GM04504 (cell line): ENCODE results near the gene ANKRD35.
A peak's percentile ranks its signal among the peaks of the same experiment; 100 is the strongest.
"Not testable (repeated sequence)": the region's sequence is repeated elsewhere in the genome, so short reads cannot be mapped to it uniquely, and the experiment has no call there.

Source experiments
- DNase-seq: peaks from one replicate; pipeline ENCODE4 v3.0.0-alpha.2; 2012; ENCODE audit warnings: low read depth

ANKRD35 gene

DNA sequence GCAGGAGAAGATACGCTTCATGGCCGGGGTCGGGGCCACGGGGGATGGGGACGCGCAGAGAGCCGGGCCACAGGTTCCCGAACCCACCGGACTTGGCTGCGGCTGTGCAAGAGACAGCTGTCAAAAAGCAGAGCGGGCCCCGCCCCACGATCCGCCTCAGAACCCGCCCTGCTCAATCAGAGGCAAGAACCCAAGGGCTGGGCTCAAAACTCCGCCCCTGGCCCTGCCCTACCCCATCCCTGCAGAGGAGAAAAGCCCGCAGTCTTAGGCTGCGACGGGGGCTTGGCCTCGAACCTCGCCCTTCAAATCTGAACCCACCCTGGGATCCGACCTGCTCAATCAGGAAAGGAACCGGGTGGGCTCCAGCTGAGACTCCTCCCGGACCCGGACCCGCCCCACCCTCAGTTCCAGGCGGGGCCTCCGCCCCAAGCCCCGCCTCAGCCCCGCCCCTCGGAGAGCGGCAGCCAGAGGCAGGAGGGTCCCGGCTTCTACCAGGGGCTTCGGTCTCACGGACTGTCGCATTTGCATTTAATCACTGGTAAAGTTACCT, at the start of gene ANKRD35:
Gene ANKRD35, minus strand, starts transcription at position 129 of the 550 bp plus-strand sequence. Its CDS starts 108 bp downstream, at position 21.
- no peak for DNase-seq

GRCh38 chr1:145932522-145933009, 46.9 kb upstream of the ANKRD35 start:
- not testable (repeated sequence) for DNase-seq

DNA sequence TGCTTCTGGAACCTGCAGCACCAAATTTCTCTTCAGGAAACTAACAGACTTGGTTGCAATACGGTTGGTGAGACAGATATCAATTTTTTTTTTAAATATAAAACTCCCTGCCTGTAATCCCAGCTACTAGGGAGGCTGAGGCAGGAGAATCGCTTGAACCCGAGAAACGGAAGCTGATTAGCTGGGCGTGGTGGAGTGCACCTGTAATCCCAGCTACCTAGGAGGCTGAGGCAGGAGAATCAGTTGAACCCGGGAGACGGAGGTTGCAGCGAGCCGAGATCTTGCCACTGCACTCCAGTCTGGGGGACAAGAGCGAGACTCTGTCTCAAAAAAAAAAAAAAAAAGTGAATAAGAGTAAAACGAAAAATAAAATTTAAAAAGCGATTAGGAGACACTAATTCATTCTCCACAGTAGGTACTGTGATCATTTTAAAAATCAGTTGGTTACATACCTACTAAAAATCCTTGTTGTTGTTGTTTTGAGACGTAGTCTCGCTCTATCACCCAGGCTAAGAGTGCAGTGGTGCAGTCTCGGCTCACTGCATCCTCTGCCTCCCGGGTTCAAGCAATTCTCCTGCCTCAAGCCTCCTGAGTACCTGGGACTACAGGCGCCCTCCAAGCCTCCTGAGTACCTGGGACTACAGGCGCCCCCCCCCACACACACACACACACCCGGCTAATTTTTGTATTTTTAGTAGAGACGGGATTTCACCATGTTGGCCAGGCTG, 42.4 kb upstream of the ANKRD35 start:
- no peak for DNase-seq

DNA sequence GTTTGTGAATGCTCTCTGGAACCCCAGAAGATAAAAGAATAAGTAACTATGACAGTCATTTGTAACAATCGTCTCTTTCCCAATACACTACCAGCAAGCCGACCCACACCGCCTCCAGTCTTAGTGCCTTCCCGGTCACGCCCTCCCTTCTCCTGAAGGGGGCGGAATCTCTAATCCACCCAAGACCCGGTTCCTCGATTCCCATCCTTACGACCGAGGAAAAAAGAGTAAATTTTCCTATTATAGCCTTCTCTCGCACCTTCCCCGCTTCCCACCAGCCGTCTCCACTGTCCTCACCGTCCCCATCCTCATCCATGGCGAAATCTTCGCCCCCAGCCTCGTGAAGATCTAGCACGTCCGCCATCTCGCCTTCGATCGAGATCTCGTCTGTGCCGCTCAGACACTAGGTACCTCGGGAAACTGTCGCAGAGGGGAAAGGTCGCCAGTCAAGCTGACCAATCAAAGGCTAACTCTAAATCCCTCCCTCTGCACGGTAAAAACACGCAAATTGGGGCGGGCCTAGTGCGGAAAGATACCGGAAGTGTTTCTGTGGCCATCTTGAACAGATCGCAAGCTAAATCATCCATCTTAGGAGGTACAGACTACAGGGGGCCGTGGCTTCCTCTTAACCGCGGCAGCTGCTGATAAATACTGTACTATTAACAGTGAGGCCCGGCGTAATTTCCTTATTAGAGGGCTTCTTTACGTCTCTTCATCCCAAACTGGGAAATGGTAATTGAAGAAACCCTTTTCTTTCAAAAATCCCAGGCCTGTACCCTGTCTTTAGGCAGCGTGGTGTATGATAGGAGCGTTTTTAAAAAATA, 41.6 kb upstream of the ANKRD35 start, which contains the start of gene RBM8A:
Gene RBM8A, minus strand, starts transcription at position 422 of the 824 bp plus-strand sequence. Its CDS starts 58 bp downstream, at position 364.
- peak; percentile 98 for DNase-seq

DNA sequence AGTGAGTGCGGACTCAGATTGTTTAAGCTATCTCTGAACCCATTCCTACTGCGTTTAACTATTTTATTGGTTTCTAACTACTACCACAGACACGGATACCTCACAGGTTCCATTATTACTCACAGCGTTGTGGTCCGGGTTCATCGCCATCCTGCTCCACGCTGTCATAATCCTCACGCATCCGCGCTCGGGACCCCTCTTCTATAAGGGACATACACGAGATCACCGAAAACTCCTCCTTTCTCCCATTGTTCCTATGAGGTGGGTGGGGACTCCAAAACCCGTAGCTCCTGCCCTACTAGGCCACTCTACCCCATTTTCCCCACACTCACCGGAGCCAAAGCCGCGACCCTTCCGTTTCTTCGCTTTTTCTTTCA, 41.0 kb upstream of the ANKRD35 start:
- no peak for DNase-seq

- no peak for DNase-seq
Measured at GRCh38 chr1:145922266-145922665, 36.6 kb upstream of the ANKRD35 start.

GRCh38 chr1:145920297-145920696, 34.6 kb upstream of the ANKRD35 start:
- not testable (repeated sequence) for DNase-seq

DNA sequence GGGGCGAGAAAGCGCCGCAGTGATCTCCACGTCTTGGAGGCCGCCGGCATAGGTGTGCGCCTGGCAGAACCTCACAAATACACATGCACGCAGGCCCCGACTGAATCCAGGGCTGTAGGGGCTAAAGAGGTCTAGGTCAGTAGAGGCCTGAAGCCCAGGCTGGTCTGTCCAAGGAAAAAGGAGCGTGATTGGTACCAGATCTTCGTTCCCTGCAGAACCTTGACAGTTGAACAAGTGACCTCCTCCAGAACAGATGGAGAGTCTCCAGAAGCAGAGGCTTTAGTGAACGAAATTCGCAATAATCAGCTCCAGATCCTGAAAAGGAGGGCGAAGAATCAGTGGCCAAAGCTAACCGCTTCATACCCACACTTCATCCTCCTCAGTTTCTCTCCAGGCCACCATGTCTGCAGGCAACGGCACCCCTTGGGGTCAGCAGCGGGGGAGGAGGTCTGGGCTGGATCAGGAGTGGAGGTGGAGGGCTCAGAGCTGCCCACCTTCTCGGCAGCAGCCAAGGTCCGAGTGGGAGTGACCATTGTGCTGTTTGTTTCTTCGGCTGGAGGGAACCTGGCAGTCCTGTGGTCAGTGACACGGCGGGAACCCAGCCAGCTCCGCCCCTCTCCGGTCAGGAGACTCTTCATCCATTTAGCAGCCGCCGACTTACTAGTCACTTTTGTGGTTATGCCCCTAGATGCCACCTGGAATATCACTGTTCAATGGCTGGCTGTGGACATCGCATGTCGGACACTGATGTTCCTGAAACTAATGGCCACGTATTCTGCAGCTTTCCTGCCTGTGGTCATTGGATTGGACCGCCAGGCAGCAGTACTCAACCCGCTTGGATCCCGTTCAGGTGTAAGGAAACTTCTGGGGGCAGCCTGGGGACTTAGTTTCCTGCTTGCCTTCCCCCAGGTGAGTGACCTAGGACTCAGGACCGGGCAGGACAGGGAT, 33.6 kb upstream of the ANKRD35 start:
- no peak for DNase-seq

DNA sequence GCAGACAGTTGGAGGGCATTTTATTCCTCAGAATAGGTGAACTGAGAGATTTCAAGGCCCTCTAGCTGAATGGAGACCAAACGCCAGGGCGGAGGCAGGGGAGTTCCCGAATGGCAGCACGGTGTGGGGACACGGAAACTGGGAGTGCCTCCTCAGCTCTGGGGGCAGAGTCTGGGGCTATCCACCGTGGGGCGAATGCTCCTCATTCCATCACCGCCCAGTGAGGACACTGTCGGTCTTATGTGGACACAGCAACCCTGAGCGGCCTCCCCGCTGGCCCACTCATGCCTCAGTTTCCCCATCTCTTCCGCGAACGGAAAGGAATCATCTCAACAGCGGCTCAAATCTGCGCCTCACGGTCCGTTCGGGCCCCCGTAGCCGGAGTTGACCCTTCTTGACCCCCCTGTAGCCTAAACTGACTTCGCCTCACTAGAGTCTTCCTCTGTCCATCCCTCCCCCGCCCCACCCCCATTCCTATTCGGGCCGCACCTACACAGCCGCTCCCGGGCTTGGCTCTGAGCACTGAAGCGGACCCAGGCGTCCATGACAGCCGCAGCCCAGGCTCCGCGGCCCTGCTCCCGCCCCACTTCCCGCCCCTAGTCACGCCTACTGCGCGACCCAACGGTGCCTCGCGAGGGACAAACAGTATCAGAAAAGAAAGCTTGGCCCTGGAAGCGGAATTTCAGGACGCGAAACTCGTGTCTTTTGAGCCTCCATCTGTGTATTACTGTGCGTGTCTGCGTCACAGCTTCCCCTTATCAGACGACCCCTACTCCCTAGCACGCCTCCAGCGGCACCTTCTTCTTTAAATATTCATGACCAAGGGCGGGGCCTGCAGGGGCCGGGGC, 32.7 kb upstream of the ANKRD35 start, which contains the start of gene PEX11B:
Gene PEX11B, minus strand, starts transcription at position 574 of the 848 bp plus-strand sequence. Its CDS starts 29 bp downstream, at position 545.
- DNase-seq: peak; percentile 72

GRCh38 chr1:145917595-145917994, 31.9 kb upstream of the ANKRD35 start:
- DNase-seq: no peak

DNA sequence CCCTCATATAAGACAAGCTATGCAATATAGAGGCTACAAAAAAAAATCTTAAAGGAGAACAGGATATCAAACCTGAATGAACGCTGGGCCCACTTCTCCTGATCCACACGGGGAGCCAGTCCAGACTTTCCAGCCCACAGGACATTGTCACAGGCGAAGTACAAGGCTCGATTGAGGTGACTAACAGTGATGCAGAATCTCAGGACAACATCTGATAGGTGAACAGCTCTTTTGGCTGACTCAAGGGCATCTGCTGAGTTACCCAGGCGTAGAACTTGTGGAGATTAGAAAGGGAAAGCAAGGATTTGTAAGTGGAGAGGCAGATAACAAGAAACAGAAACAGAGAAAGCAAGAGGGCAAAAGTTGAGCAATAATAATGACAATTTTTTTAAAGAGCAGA, 31.1 kb upstream of the ANKRD35 start:
- no peak for DNase-seq

DNA sequence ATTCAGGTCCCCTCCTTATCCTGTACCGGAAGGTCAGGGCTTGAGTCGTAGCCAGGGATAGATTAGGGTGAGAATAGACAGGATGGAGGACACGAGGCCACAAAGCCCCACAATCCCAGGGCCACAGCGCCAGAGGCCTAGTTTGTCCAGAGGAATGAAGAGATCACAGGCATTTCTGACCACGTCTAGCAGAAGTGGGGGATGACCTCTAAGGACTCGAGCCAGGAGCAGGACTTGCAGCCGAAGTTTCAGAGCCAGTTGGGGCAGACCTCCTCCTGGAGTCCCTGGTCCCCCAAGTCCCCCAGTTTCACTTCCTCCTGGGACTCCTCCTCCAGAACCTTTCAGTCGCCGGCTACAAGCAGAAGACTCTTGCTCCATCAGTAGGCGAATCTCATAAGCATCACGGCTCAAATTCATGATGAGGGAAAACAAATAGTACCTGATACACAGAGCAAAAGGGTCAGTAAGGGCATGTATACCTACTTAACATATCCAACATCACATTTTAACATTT, 26.5 kb upstream of the ANKRD35 start:
- DNase-seq: no peak

- no peak for DNase-seq
Measured at GRCh38 chr1:145908653-145909052, 23.0 kb upstream of the ANKRD35 start.

GRCh38 chr1:145906954-145907753, 21.5 kb upstream of the ANKRD35 start:
- no peak for DNase-seq

- DNase-seq: no peak
Measured at GRCh38 chr1:145901312-145902021, 15.8 kb upstream of the ANKRD35 start.

DNA sequence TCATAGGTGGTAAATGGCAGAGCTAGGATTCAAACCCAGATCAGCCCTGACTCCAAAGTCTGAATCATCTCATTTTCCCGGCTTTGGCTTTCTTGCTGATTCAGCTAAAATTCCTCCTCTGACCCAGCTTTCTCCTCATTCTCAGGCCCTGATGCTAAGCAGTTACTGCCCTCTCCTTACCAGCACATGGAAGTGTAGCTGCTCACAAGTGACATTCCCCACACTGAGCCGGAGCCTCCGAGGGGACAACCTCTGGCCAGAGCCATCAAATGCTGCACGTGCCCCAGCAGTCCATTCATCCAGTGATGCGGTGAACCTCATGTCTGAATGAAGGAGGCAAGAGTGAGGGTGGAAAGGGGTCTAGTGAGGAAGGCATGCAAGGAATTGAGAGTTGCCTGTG, 13.1 kb upstream of the ANKRD35 start:
- DNase-seq: no peak

- DNase-seq: no peak
Measured at GRCh38 chr1:145897969-145898368, 12.3 kb upstream of the ANKRD35 start.

GRCh38 chr1:145895471-145895870, 9.8 kb upstream of the ANKRD35 start:
- no peak for DNase-seq
